ENCODE data around the gene LY6G5C. TPM values are rescaled to one million over a fixed set of nuclear protein-coding genes. Genes with fewer than 3 reads are reported as not detected.

The LY6G5C gene
- total and polyA plus RNA-seq, 9 of the 15 experiments (the other 6 are each of a cell fraction or from before 2014, with no cell fraction given) = 0.10 to 0.67 (median 0.46) TPM; not detected in 4

GRCh38 chr6:31686483-31686882, 5.6 kb upstream of the LY6G5C start (continued):
- TF ChIP-seq SMARCE1 (IDR thresholded peaks at IDR 0.05) = peak; percentile 52; the same call in 1 of the 2 replicates
- TF ChIP-seq KDM2B (CRISPR knock-in tag; IDR thresholded peaks at IDR 0.05) = no peak
- peak; percentile 35; the same call in 1 of the 2 replicates for TF ChIP-seq GATA2 (CRISPR knock-in tag; IDR thresholded peaks at IDR 0.05)
- TF ChIP-seq ZNF174 (CRISPR knock-in tag; IDR thresholded peaks at IDR 0.05) = no peak
- peak in 1 of 3 experiments; percentile 41 for TF ChIP-seq YY1 (IDR thresholded peaks at IDR 0.05; ENCODE audit: borderline replicate concordance in 1 of 3, control insufficient read depth in 1 of 3, extremely low read depth in 1 of 3, insufficient read depth in 3 of 3, insufficient read length in 1 of 3, insufficient replicate concordance in 2 of 3, low read depth in 1 of 3, low read length in 2 of 3)
- no peak for TF ChIP-seq ZNF277 (CRISPR knock-in tag; IDR thresholded peaks at IDR 0.05; ENCODE audit: borderline replicate concordance)
- TF ChIP-seq ILF3 (IDR thresholded peaks at IDR 0.05; ENCODE audit: borderline replicate concordance) = no peak
- peak; percentile 10; the same call in 1 of the 2 replicates for TF ChIP-seq CLOCK (CRISPR knock-in tag; IDR thresholded peaks at IDR 0.05; ENCODE audit: borderline replicate concordance)
- peak; percentile 51; the same call in 1 of the 2 replicates for TF ChIP-seq MYNN (IDR thresholded peaks at IDR 0.05)
- no peak for TF ChIP-seq MYNN (CRISPR knock-in tag; IDR thresholded peaks at IDR 0.05)
- no peak for TF ChIP-seq STAT6 (CRISPR knock-in tag; IDR thresholded peaks at IDR 0.05)
- TF ChIP-seq USF1 (CRISPR knock-in tag; IDR thresholded peaks at IDR 0.05) = 0 out of 2 replicates have a peak, but pooled peaks have one; percentile 29
- TF ChIP-seq CBX3 (IDR thresholded peaks at IDR 0.05; ENCODE audit: borderline replicate concordance in 1 of 2, low read length in 2 of 2) = no peak
- TF ChIP-seq RB1 (IDR thresholded peaks at IDR 0.05; ENCODE audit: low read depth) = no peak
- TF ChIP-seq MTA1 (IDR thresholded peaks at IDR 0.05; ENCODE audit: borderline replicate concordance) = no peak
- TF ChIP-seq HNRNPLL (IDR thresholded peaks at IDR 0.05; ENCODE audit: low read depth, low read length, poor library complexity, severe bottlenecking) = no peak
- TF ChIP-seq SRSF3 (IDR thresholded peaks at IDR 0.05; ENCODE audit: insufficient read depth, low read length) = no peak
- TF ChIP-seq POLR2A (conservative IDR thresholded peaks at IDR 0.05) = no peak
- no peak for TF ChIP-seq ZNF146 (CRISPR knock-in tag; IDR thresholded peaks at IDR 0.05; ENCODE audit: unreplicated experiment)
- no peak for TF ChIP-seq TEAD2 (tag; IDR thresholded peaks at IDR 0.05)
- no peak for TF ChIP-seq KLF13 (tag; IDR thresholded peaks at IDR 0.05; ENCODE audit: borderline replicate concordance, low read depth)
- no peak for TF ChIP-seq GTF2F1 (IDR thresholded peaks at IDR 0.05; ENCODE audit: low read depth, low read length)
